HCT116 (cell line): ENCODE measurements around the gene HDHD3. TPM values are rescaled to one million over a fixed set of nuclear protein-coding genes. Genes with fewer than 3 reads are reported as not detected.

Experiments used
- ATAC-seq: fragments of 200-7000 bp; cut with Tn5 transposase; 2 replicates; pipeline ENCODE4 v1.9.1; 2020; ENCODE audit warnings: mild to moderate bottlenecking, moderate library complexity
- BruUV-seq: library from RNA; stranded (reverse); fragments of 400-500 nt; replicated peaks from 2 replicates; lab custom pipeline; 2021; lab: Mats Ljungman, UMichigan
- CTCF ChIA-PET: fragments of 300-600 bp; sonication (Branson Sonifier 250); formaldehyde crosslinking; loops from one replicate; lab custom pipeline; 2021; ENCODE audit warnings: antibody characterized with exemption; lab: Charles Lee
- POLR2A ChIA-PET: fragments of 300-600, 350-600 bp; sonication (Branson Sonifier 250); formaldehyde crosslinking; loops from one replicate; lab custom pipeline; 2021; ENCODE audit warnings: antibody characterized with exemption; lab: Charles Lee
- RAD21 ChIA-PET, 2 experiments: fragments of 300-600 bp; sonication (Branson Sonifier 250); formaldehyde crosslinking; loops; one replicate each; lab custom pipeline; 2023; ENCODE audit warnings: low total read pairs in 2 of 2; ENCODE audit not compliant: uncharacterized antibody in 2 of 2, unreplicated experiment in 2 of 2, low non-redundant PET in 1 of 2; lab: Charles Lee
- DNase-seq: peaks from one replicate; pipeline ENCODE4 v3.0.0-alpha.2; 2010; ENCODE audit warnings: low read depth, low spot score
- H2AFZ ChIP-seq: fragments of 200-600 bp; shearing (Covaris generic), sonication (generic); 2 replicates; pipeline ENCODE4 v1.6.1; 2017; ENCODE audit warnings: low read depth, mixed run types, mixed read lengths, antibody characterized with exemption, low read length; ENCODE audit not compliant: poor library complexity, severe bottlenecking
- H3K27ac ChIP-seq: 2 replicates; pipeline ENCODE4 v1.5.1; 2012; ENCODE audit warnings: low read depth, low read length
- H3K27me3 ChIP-seq: fragments of 200-600 bp; sonication (generic); 2 replicates; pipeline ENCODE4 v1.6.1; 2016; ENCODE audit warnings: mixed run types, low read length, mixed read lengths; ENCODE audit not compliant: insufficient read depth
- H3K36me3 ChIP-seq, 2 experiments: fragments of 200-500 bp in 1 of 2; fragments of 200-600 bp in 1 of 2; sonication (Bioruptor generic) in 1 of 2; sonication (generic) in 1 of 2; 2 replicates each; pipeline versions ENCODE4 v1.5.1 to v1.6.1; 2014 to 2016; ENCODE audit warnings: low read length in 2 of 2, inconsistent platforms in 1 of 2, mixed read lengths in 1 of 2, mixed run types in 1 of 2; ENCODE audit not compliant: insufficient read depth in 2 of 2, control insufficient read depth in 1 of 2
- H3K4me1 ChIP-seq, 2 experiments: fragments of 200-600 bp in 1 of 2; sonication (generic) in 1 of 2; 2 replicates each; pipeline versions ENCODE4 v1.5.1 to v1.6.1; 2012 to 2017; ENCODE audit warnings: low read length in 2 of 2, inconsistent platforms in 1 of 2, mild to moderate bottlenecking in 1 of 2, mixed read lengths in 1 of 2, mixed run types in 1 of 2, moderate library complexity in 1 of 2; ENCODE audit not compliant: insufficient read depth in 2 of 2, control insufficient read depth in 1 of 2
- H3K4me2 ChIP-seq: fragments of 200-600 bp; sonication (generic); 2 replicates; pipeline ENCODE4 v1.6.1; 2017; ENCODE audit warnings: mixed run types, low read length, mixed read lengths
- H3K4me3 ChIP-seq, 2 experiments: fragments of 200-600 bp in 1 of 2; sonication (generic) in 1 of 2; replicated peaks in 1 of 2; 2 replicates each; pipeline ENCODE4 v1.5.1; 2011 to 2016; ENCODE audit warnings: low read length in 2 of 2, control low read depth in 1 of 2, low read depth in 1 of 2, mild to moderate bottlenecking in 1 of 2, mixed read lengths in 1 of 2, mixed run types in 1 of 2
- H3K79me2 ChIP-seq: fragments of 200-600 bp; sonication (generic); 2 replicates; pipeline ENCODE4 v1.6.1; 2017; ENCODE audit warnings: mild to moderate bottlenecking, mixed run types, low read length, moderate library complexity, mixed read lengths; ENCODE audit not compliant: insufficient read depth
- H3K9ac ChIP-seq: fragments of 200-600 bp; sonication (generic); 2 replicates; pipeline ENCODE4 v1.6.1; 2016; ENCODE audit warnings: low read length, mixed read lengths
- H3K9me2 ChIP-seq: fragments of 200-600 bp; sonication (generic), shearing (Covaris generic); 2 replicates; pipeline ENCODE4 v1.6.1; 2017; ENCODE audit warnings: mixed run types, mild to moderate bottlenecking, moderate library complexity; ENCODE audit not compliant: insufficient read depth
- H3K9me3 ChIP-seq, 2 experiments: fragments of 200-500 bp in 1 of 2; fragments of 200-600 bp in 1 of 2; sonication (Bioruptor generic) in 1 of 2; sonication (generic) in 1 of 2; 2 replicates each; pipeline ENCODE4 v1.6.1; 2014 to 2017; ENCODE audit warnings: low read length in 2 of 2, mixed read lengths in 2 of 2, inconsistent platforms in 1 of 2, low read depth in 1 of 2, mild to moderate bottlenecking in 1 of 2, mixed run types in 1 of 2, moderate library complexity in 1 of 2; ENCODE audit not compliant: control insufficient read depth in 1 of 2, insufficient read depth in 1 of 2
- H4K20me1 ChIP-seq: fragments of 200-600 bp; sonication (generic), shearing (Covaris generic); 2 replicates; pipeline ENCODE4 v1.6.1; 2017; ENCODE audit warnings: mixed run types, mild to moderate bottlenecking, moderate library complexity; ENCODE audit not compliant: insufficient read depth
- ATF3 ChIP-seq: IDR thresholded peaks from 2 replicates; pipeline ENCODE4 v1.6.1; 2012
- CEBPB ChIP-seq: IDR thresholded peaks from 2 replicates; pipeline ENCODE4 v1.6.1; 2012; ENCODE audit warnings: low read depth
- EGR1 ChIP-seq: IDR thresholded peaks from 2 replicates; pipeline ENCODE4 v1.6.1; 2012; ENCODE audit warnings: low read depth
- ELF1 ChIP-seq: IDR thresholded peaks from 2 replicates; pipeline ENCODE4 v1.6.1; 2012; ENCODE audit warnings: low read depth, borderline replicate concordance
- EZH2 ChIP-seq: fragments of 200-600 bp; sonication (generic); IDR thresholded peaks from 2 replicates; pipeline ENCODE4 v1.6.1; 2017; ENCODE audit warnings: antibody characterized with exemption, mixed run types
- EZH2phosphoT487 ChIP-seq: fragments of 200-600 bp; IDR thresholded peaks from 2 replicates; pipeline ENCODE4 v1.6.1; 2018; ENCODE audit warnings: antibody characterized with exemption, borderline replicate concordance
- FOSL1 ChIP-seq: IDR thresholded peaks from 2 replicates; pipeline ENCODE4 v1.6.1; 2012; ENCODE audit warnings: low read depth
- MAX ChIP-seq: IDR thresholded peaks from 2 replicates; pipeline ENCODE4 v1.6.1; 2012
- POLR2A ChIP-seq: IDR thresholded peaks from 2 replicates; pipeline ENCODE4 v1.7.0; 2011; ENCODE audit warnings: borderline replicate concordance; ENCODE audit not compliant: insufficient read depth, insufficient read length; ENCODE audit errors: extremely low read depth
- POLR2AphosphoS5 ChIP-seq: IDR thresholded peaks from 2 replicates; pipeline ENCODE4 v1.6.1; 2011; ENCODE audit warnings: mild to moderate bottlenecking, low read depth, low read length, moderate library complexity
- RAD21 ChIP-seq: IDR thresholded peaks from 2 replicates; pipeline ENCODE4 v1.6.1; 2012; ENCODE audit warnings: low read depth, mild to moderate bottlenecking
- TCF7L2 ChIP-seq: IDR thresholded peaks from 2 replicates; pipeline ENCODE4 v1.7.0; 2011; ENCODE audit warnings: borderline replicate concordance, inconsistent platforms; ENCODE audit not compliant: insufficient read depth, insufficient read length; ENCODE audit errors: extremely low read depth
- YY1 ChIP-seq: IDR thresholded peaks from 2 replicates; pipeline ENCODE4 v1.6.1; 2011; ENCODE audit warnings: low read length, low read depth, moderate library complexity, mild to moderate bottlenecking; ENCODE audit not compliant: insufficient replicate concordance; ENCODE audit errors: extremely low read depth
- ZBTB33 ChIP-seq: IDR thresholded peaks from 2 replicates; pipeline ENCODE4 v1.6.1; 2011; ENCODE audit warnings: mild to moderate bottlenecking, low read length, moderate library complexity; ENCODE audit not compliant: insufficient replicate concordance; ENCODE audit errors: extremely low read depth
- ZNF274 ChIP-seq: fragments of 200-500 bp; sonication (Bioruptor generic); IDR thresholded peaks from 2 replicates; pipeline ENCODE4 v1.6.1; 2014; ENCODE audit warnings: mild to moderate bottlenecking, low read depth, low read length, inconsistent platforms
- intact Hi-C: fragments of 100-400 bp; cut with micrococcal nuclease; formaldehyde crosslinking; loops from 2 replicates; pipeline ENCODE4 v1.10.0; 2022
- total RNA-seq: library from RNA; stranded (reverse); gene quantifications from one replicate; pipeline ENCODE4 v1.2.1, GENCODE V29; 2021; ENCODE audit not compliant: unreplicated experiment

The HDHD3 gene
- total RNA-seq, 1 experiment from 2014 or later = 21.8 TPM

- TF ChIP-seq ATF3 = no peak
- no peak; the same call in 1 of the 2 replicates for TF ChIP-seq ELF1
- TF ChIP-seq CEBPB = no peak
- TF ChIP-seq FOSL1 = no peak
Measured at GRCh38 chr9:113340011-113340699, 36.6 kb downstream of the HDHD3 start, which contains the start of gene WDR31 (continued).

- POLR2A ChIA-PET = no interaction called here
- Histone ChIP-seq H3K9ac (no peak overlapping the region), H3K4me3 (no peak overlapping the region), H3K36me3 (no peaks in the 10 kb centered on the region), H4K20me1 (no peaks in the 10 kb centered on the region), H3K4me1 (peaks cover 14 to 28% of the 10 kb centered on the region in 2 experiments), H3K9me3 (no peaks in the 10 kb centered on the region), H3K4me2 (no peak overlapping the region), H3K79me2 (no peaks in the 10 kb centered on the region), H2AFZ (no peak overlapping the region), H3K9me2 (no peaks in the 10 kb centered on the region), H3K27ac (no peak overlapping the region), H3K27me3 (no peaks in the 10 kb centered on the region)
- TF ChIP-seq POLR2AphosphoS5 (no peak), POLR2A (no peak), YY1 (no peak), CEBPB (no peak), ELF1 (no peak), MAX (no peak), ATF3 (no peak), RAD21 (no peak), FOSL1 (no peak), EZH2phosphoT487 (no peak), ZNF274 (no peak), EGR1 (no peak), ZBTB33 (no peak), EZH2 (no peak), TCF7L2 (no peak)
- RAD21 ChIA-PET = no interaction called here
- CTCF ChIA-PET = no interaction called here
- BruUV-seq = no TSS peak
- no peak for ATAC-seq
- intact Hi-C loops = no loop called here
- no peak for DNase-seq
Measured at GRCh38 chr9:113337714-113338113, 39.1 kb downstream of the HDHD3 start.
